ENCODE data around the gene OIT3.

The OIT3 gene

GRCh38 chr10:72952642-72953158 is 59.2 kb downstream of the OIT3 start:
- in situ Hi-C loops (cut with MboI; ENCODE audit: low pct_unique_long_range_greater_than_20kb, low sequenced_read_pairs, unreplicated experiment), result no loop called here
- DNase-seq (ENCODE audit: low spot score), result no peak
- no peak for TF ChIP-seq CTCF (IDR thresholded peaks at IDR 0.05; ENCODE audit: extremely low read depth, insufficient read depth, missing control alignments)

GRCh38 chr10:72953687-72954086 is 60.1 kb downstream of the OIT3 start:
- no peak for TF ChIP-seq CTCF (IDR thresholded peaks at IDR 0.05; ENCODE audit: extremely low read depth, insufficient read depth, missing control alignments)
- no peak for DNase-seq (ENCODE audit: low spot score)
- in situ Hi-C loops (cut with MboI; ENCODE audit: low pct_unique_long_range_greater_than_20kb, low sequenced_read_pairs, unreplicated experiment), result no loop called here

- no peak for TF ChIP-seq CTCF (IDR thresholded peaks at IDR 0.05; ENCODE audit: extremely low read depth, insufficient read depth, missing control alignments)
- no peak for DNase-seq (ENCODE audit: low spot score)
- in situ Hi-C loops (cut with MboI; ENCODE audit: low pct_unique_long_range_greater_than_20kb, low sequenced_read_pairs, unreplicated experiment), result no loop called here
Measured at GRCh38 chr10:72954230-72954595, 60.7 kb downstream of the OIT3 start.

- DNase-seq (ENCODE audit: low spot score), result no peak
- TF ChIP-seq CTCF (IDR thresholded peaks at IDR 0.05; ENCODE audit: extremely low read depth, insufficient read depth, missing control alignments), result no peak
- in situ Hi-C loops (cut with MboI; ENCODE audit: low pct_unique_long_range_greater_than_20kb, low sequenced_read_pairs, unreplicated experiment), result no loop called here
Measured at GRCh38 chr10:72954596-72955554, 61.3 kb downstream of the OIT3 start, which contains the start of gene PLA2G12B. TSS of gene PLA2G12B (minus strand) at chr10:72954806. CDS start at chr10:72954685, 121 bp downstream.

GRCh38 chr10:72956001-72956400 is 62.5 kb downstream of the OIT3 start:
- no peak for DNase-seq (ENCODE audit: low spot score)
- in situ Hi-C loops (cut with MboI; ENCODE audit: low pct_unique_long_range_greater_than_20kb, low sequenced_read_pairs, unreplicated experiment), result no loop called here
- TF ChIP-seq CTCF (IDR thresholded peaks at IDR 0.05; ENCODE audit: extremely low read depth, insufficient read depth, missing control alignments), result no peak

GRCh38 chr10:72976886-72977285 is 83.3 kb downstream of the OIT3 start:
- in situ Hi-C loops (cut with MboI; ENCODE audit: low pct_unique_long_range_greater_than_20kb, low sequenced_read_pairs, unreplicated experiment), result no loop called here
- TF ChIP-seq CTCF (IDR thresholded peaks at IDR 0.05; ENCODE audit: extremely low read depth, insufficient read depth, missing control alignments), result no peak
- no peak for DNase-seq (ENCODE audit: low spot score)
